Body of pancreas (tissue), 4 donors: ENCODE measurements around the gene BBIP1.

Experiments
- POLR2A ChIP-seq, 3 donors: fragments of 450-650 bp; IDR thresholded peaks; one replicate each; pipeline ENCODE4 v1.6.1; 2016; ENCODE audit warnings: antibody characterized with exemption in 3 of 3, mild to moderate bottlenecking in 2 of 3
- TF ChIP-seq, protein P1 (sequence below), 7 experiments: fragments of 450-650 bp in 4 of 7; fragments of 200-600 bp in 3 of 7; sonication (generic) in 3 of 7; IDR thresholded peaks; one replicate each; pipeline ENCODE4 v1.5.1; 2016 to 2019; ENCODE audit warnings: antibody characterized with exemption in 7 of 7

DNA sequence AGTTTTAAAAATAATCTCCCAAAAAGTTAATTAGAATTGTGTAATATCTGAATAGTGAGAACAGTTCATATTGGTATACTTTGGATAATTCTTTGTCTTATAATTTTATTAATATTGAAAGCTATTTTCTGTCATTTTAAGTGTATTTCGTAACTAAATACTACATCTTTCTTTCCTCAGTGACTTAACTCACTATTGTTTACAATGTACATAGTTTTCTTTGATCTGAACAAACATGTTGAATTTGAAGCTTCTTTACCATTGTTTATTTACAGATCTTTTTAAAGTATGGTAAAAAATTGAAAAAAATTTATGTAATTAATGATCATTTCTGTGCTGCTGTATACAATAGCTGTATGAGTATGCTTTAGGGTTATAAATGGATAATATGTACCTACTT, 42.2 kb downstream of the BBIP1 start:
- TF ChIP-seq, protein P1, sequence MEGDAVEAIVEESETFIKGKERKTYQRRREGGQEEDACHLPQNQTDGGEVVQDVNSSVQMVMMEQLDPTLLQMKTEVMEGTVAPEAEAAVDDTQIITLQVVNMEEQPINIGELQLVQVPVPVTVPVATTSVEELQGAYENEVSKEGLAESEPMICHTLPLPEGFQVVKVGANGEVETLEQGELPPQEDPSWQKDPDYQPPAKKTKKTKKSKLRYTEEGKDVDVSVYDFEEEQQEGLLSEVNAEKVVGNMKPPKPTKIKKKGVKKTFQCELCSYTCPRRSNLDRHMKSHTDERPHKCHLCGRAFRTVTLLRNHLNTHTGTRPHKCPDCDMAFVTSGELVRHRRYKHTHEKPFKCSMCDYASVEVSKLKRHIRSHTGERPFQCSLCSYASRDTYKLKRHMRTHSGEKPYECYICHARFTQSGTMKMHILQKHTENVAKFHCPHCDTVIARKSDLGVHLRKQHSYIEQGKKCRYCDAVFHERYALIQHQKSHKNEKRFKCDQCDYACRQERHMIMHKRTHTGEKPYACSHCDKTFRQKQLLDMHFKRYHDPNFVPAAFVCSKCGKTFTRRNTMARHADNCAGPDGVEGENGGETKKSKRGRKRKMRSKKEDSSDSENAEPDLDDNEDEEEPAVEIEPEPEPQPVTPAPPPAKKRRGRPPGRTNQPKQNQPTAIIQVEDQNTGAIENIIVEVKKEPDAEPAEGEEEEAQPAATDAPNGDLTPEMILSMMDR (IDR thresholded peaks at IDR 0.05) = no peak
- no peak for TF ChIP-seq POLR2A (IDR thresholded peaks at IDR 0.05)
